Measurements from ENCODE around the gene CAT.

CAT gene

GRCh38 chr11:34495724-34496377 lies 57.1 kb downstream of the CAT start:
- DNase-seq (ENCODE audit: low spot score): no peak

DNA sequence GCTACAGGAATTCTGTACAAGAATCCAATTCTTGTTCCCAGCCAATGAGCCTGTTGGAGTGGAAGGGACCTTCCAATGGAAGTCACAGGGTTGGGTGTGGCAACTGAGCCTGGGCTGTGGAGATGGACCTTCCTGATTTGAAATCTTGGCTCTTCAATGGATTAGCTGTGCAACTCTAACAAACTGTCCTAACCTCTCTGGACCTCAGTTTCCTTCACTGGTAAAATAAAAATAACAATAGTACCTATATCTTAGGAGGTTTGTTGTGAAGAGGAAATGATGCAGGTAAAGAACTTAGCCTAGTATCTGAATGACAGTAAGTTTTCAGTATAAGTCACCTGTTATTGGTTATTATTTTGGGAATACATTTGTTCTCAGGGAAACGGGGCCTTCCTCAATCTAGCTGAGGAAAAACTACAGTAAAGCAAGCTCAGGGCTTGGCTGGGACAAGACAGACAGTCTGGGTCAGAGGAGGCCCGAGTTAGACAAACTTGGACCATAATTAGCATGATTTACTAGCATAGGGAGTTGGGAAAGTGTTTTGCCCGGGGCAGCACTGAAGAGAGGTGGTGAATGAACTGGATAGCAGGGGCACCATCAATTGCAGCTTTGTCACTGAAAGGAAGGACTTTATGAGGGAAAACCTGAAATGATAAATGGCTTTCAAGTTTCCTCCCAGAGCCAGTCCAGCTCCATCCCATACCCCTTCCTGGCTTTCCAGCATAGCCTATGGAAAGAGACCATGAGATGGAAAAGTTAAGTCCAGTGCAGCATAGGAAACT lies 61.2 kb downstream of the CAT start:
- DNase-seq (ENCODE audit: low spot score): no peak

- peak; percentile 91 for DNase-seq (ENCODE audit: low spot score)
These were observed 62.8 kb downstream of the CAT start for GRCh38 chr11:34501500-34501899.

DNA sequence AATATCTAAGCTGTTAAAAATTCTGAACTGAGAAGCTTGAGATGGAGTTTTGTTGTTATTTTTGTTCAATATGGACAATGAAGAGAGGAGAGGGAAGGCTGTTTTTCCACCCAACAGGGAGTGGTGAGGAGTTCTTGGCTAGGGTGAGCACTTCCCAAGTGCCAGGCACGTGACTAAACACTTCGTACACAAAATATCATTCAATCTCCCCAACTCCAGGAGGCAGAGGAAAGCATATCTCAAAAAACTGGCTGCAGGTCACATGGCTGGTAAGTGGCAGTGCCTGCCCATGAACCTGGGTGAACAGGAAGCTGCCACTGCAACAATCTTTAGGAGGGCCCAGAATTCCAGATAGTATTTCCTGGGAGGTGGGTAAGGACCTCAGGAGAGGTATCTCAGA lies 63.2 kb downstream of the CAT start:
- peak; percentile 45 for DNase-seq (ENCODE audit: low spot score)

DNA sequence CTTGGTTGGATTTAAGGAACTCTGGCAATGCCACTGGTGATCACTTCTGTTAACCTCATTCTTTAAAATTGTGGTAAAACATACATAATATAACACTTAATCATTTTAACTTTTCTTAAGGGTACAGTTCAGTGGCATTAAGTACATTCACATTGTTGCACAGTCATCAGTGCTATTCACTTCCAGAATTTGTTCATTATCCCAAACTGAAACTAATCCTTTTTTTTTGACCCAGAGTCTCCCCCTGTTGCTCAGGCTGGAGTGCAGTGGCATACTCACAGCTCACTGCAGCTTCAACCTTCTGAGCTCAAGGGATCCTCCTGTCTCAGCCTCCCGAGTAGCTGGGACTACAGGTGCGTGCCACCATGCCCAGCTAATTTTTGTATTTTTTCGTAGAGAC lies 64.2 kb downstream of the CAT start:
- no peak for DNase-seq (ENCODE audit: low spot score)

- DNase-seq (ENCODE audit: low spot score): no peak
These were observed 67.1 kb downstream of the CAT start for GRCh38 chr11:34505874-34506273.

- no peak for DNase-seq (ENCODE audit: low spot score)
These were observed 68.4 kb downstream of the CAT start for GRCh38 chr11:34507156-34507555.

GRCh38 chr11:34507610-34508009 lies 68.9 kb downstream of the CAT start:
- DNase-seq (ENCODE audit: low spot score): no peak

- DNase-seq (ENCODE audit: low spot score): no peak
These were observed 69.8 kb downstream of the CAT start for GRCh38 chr11:34508524-34508923.

DNA sequence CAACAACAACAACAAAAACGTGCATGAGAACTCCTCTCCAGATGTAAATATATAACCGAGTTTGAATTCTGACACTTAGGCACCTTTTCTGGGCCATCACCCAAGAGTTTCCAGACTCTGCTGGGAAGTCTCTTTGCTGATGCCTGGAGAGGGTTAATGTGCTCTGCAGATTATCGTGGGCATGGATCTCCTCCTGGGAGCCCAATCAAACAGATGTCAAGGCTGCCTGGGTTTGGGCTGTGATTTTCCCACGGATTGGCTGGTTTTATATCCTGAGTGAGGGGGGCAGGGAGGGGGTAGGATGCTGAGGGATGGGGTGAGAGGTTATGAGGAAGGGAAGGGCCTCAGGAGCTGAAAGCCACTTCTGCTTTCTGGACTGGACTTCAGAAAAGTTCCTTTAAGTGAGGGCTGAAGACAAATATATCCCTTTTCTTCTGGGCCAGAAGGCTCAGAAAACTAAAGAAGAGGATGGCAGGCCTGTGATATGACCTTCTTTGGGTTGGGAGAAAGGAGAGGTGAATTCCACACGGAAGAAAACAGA lies 70.7 kb downstream of the CAT start:
- no peak for DNase-seq (ENCODE audit: low spot score)

- no peak for DNase-seq (ENCODE audit: low spot score)
These were observed 71.5 kb downstream of the CAT start for GRCh38 chr11:34510218-34510617.

DNA sequence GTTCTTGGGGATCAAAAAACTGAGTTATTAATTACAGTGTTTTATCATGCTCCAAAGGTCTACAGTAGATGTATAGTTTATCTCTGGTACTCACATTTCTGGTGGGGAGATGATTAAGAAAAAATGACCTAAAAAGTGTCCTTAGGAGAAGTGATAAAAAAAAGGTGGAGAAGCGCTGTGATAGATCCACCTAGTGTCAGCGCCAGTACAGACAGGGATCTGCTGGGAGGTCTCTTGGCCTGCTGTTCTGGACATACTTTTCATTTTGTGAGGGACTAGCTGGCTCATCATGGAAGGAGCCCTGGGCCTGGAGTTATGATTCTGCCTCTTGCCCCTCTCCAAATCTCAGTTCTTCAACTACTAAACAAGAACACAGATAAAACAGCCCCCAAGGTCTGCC lies 71.9 kb downstream of the CAT start:
- DNase-seq (ENCODE audit: low spot score): no peak

DNA sequence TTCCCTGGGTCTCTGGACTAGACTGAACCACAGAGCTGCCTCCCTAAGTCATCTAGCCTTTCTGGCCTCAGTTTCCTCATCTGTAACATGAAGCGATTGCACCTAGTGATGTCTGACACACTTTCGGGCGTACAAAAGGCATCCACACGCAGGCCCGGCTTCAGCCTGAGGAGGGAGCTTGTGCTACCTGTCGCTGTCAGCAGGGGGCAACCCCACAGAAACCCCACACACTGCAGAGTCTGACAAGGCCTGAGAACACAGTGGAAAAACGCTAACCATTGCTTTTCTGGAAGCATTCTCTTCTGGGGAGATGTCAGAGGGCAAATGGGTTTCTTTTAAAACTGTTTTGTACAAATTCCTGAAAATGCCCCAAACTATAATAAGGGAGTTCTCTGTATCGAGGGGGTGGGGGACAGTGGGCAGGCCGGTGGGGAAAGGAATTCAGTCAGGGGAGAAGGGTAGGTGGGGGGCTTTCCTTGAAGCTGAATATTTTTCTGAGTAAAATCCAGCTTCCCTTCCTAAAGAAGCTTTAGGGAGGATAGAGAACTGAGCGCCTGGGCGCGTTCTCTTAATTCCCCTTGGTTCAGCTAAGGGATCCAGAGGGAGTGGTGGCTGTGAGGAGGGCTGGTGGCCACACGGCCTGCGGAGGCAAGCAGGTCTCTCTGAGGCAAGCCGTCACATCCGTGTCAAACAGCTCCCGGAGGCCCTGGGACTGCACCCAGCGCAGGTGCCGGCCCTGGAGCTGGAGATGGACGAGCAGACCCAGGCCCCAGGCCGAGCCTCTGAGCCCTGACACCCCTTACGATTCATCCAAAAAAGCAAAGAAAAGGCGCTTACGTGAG lies 74.3 kb downstream of the CAT start:
- DNase-seq (ENCODE audit: low spot score): peak; percentile 81

DNA sequence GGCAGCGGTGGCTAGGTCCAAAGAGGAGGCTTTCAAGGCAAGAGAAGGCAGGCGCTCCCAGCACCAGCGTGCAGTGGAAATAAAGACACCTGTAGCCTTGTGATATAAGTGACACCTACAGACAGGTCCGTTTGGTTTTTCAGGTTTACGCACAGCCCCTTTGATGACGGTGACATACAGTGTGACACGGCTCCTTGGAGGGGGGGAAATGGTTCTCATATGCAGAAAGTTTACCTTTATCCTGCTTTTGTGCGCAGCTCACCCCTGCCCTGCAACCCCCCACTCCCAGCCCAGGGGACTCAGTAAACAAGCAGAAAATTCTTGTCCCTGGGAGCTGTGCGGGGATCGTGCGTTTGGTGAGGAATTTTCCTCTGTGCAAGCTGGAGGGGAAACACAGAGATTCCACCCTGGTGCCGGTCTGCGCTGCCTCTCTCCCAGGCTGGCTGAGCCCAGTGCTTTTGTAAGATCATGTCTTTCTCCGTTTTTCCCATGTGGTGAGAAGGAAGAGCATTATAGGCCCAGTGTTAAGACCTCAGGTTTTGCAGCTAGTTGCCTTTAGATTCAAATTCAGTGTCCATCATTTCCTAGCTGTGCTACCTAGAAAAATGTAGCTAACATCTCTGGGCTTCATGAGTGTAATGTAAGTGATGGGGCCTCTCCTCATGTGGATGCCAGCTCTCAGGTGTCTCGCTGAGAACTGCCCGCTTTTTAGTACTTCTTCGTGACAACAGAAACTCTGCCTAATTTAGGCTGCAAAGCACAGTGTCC lies 75.1 kb downstream of the CAT start, which contains the start of gene ELF5:
ELF5 (minus strand) TSS at position 113 of the 768 bp plus-strand sequence. CDS start 8,045 bp downstream, outside the sequence.
- DNase-seq (ENCODE audit: low spot score): no peak

GRCh38 chr11:34514597-34514996 lies 75.9 kb downstream of the CAT start:
- DNase-seq (ENCODE audit: low spot score): no peak

- DNase-seq (ENCODE audit: low spot score): no peak
These were observed 77.7 kb downstream of the CAT start for GRCh38 chr11:34516247-34517040.

DNA sequence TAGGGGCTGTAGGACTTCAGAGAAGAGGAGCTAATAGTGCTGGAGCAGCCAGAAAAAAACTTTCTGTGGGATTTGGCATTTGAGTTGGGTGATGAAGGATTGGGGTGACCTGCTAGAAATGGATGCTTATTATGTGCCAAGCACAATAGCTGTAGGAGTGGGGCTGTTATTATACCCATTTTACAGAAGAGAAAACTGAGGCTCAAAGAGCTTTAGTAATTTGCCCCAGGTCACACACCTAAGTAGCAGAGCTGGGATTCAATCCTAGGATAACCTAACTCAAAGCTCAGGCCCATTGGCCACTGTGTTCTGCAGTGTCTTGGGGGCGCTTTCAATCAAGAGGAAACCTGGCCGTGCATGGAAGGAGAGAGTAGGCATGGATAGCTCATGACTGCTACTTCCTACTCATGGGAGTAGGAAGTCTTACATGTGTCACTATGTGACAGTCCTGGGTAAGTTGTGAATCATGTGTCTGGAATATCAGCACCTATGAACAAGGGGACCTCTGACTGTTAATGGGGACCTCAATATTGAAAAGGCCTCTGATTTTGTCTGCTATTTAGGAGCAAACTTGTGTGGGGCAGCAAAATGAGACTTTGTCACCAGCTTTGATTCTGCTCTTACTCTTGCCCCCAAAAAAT lies 81.0 kb downstream of the CAT start:
- DNase-seq (ENCODE audit: low spot score): no peak

- no peak for DNase-seq (ENCODE audit: low spot score)
These were observed 82.5 kb downstream of the CAT start for GRCh38 chr11:34521265-34521664.

All from AG20443 (cell line).